K562 (cell line): Measurements from ENCODE around the gene SUCO. TPM values are rescaled to one million over a fixed set of nuclear protein-coding genes. Genes with fewer than 3 reads are reported as not detected.

Experiments
- ATAC-seq: fragments of 200-7000 bp; cut with Tn5 transposase; 3 replicates; pipeline ENCODE4 v1.9.1; 2020; ENCODE audit warnings: moderate library complexity
- BruUV-seq: library from RNA; stranded (reverse); fragments of 400-500 nt; replicated peaks from 2 replicates; lab custom pipeline; 2021; lab: Mats Ljungman, UMichigan
- CTCF ChIA-PET: fragments of 300-600 bp; formaldehyde crosslinking; extraction: SDS; loops from one replicate; lab custom pipeline; 2021; ENCODE audit warnings: low intra/inter-chr PET ratio; lab: Yijun Ruan, JAX
- POLR2A ChIA-PET: fragments of 300-600, 350-650 bp; sonication (Branson Sonifier 250); formaldehyde crosslinking; extraction: SDS; loops from one replicate; lab custom pipeline; 2021; ENCODE audit warnings: antibody characterized with exemption, inconsistent platforms; lab: Yijun Ruan, JAX
- DNase-seq, 4 experiments: peaks; one replicate each; pipeline versions ENCODE4 v3.0.0 to v3.0.0-alpha.2; 2011 to 2018; ENCODE audit warnings: low spot score in 3 of 4, mixed read lengths in 3 of 4; ENCODE audit errors: extremely low read depth in 1 of 4
- FAIRE-seq: peaks from 2 replicates; lab custom pipeline; 2011; peaks lifted over from hg19 to GRCh38; lab: Jason Lieb, UNC
- H2AFZ ChIP-seq: 2 replicates; pipeline ENCODE4 v1.6.0; 2011; ENCODE audit warnings: low read depth, low read length, control low read depth, inconsistent platforms
- H3K27ac ChIP-seq: fragments of 200-600 bp; 3 replicates; pipeline ENCODE4 v1.8.0; 2011; ENCODE audit warnings: low read depth, mild to moderate bottlenecking, control low read depth, inconsistent platforms, low read length, moderate library complexity, mixed read lengths; ENCODE audit errors: extremely low read depth
- H3K27me3 ChIP-seq, 2 experiments: fragments of 300-600 bp in 1 of 2; 2 replicates in 1 of 2; 3 replicates in 1 of 2; pipeline versions ENCODE4 v1.6.0 to v1.8.0; 2011; ENCODE audit warnings: inconsistent platforms in 2 of 2, low read length in 2 of 2, mild to moderate bottlenecking in 1 of 2, mixed read lengths in 1 of 2, moderate library complexity in 1 of 2; ENCODE audit not compliant: control insufficient read depth in 2 of 2, insufficient read depth in 2 of 2
- H3K36me3 ChIP-seq: fragments of 300-600 bp; 3 replicates; pipeline ENCODE4 v1.8.0; 2011; ENCODE audit warnings: mild to moderate bottlenecking, low read length, inconsistent platforms; ENCODE audit not compliant: control insufficient read depth, insufficient read depth
- H3K4me1 ChIP-seq, 2 experiments: fragments of 200-600 bp in 1 of 2; replicated peaks in 1 of 2; 2 replicates in 1 of 2; 3 replicates in 1 of 2; pipeline versions ENCODE4 v1.5.1 to v1.8.0; 2011; ENCODE audit warnings: inconsistent platforms in 2 of 2, low read length in 2 of 2, mild to moderate bottlenecking in 1 of 2, mixed read lengths in 1 of 2, moderate library complexity in 1 of 2; ENCODE audit not compliant: control insufficient read depth in 2 of 2, insufficient read depth in 2 of 2
- H3K4me2 ChIP-seq: 2 replicates; pipeline ENCODE4 v1.6.1; 2011; ENCODE audit warnings: low read length, control low read depth, inconsistent platforms, mixed read lengths; ENCODE audit not compliant: insufficient read depth
- H3K4me3 ChIP-seq: fragments of 200-600 bp; sonication (generic), shearing (Covaris generic); 2 replicates; pipeline ENCODE4 v1.5.1; 2016; ENCODE audit warnings: control low read depth, inconsistent platforms
- H3K79me2 ChIP-seq: fragments of 200-600 bp; 3 replicates; pipeline ENCODE4 v1.8.0; 2011; ENCODE audit warnings: low read length, inconsistent platforms; ENCODE audit not compliant: control insufficient read depth, insufficient read depth
- H3K9ac ChIP-seq, 2 experiments: 2 replicates each; pipeline versions ENCODE4 v1.6.0 to v1.6.1; 2011; ENCODE audit warnings: low read depth in 2 of 2, low read length in 2 of 2, control low read depth in 1 of 2, inconsistent platforms in 1 of 2, mild to moderate bottlenecking in 1 of 2, mixed read lengths in 1 of 2; ENCODE audit not compliant: insufficient read depth in 1 of 2
- H3K9me1 ChIP-seq: one replicate; pipeline ENCODE4 v1.6.0; 2011; ENCODE audit warnings: inconsistent platforms, mild to moderate bottlenecking, low read length, moderate library complexity; ENCODE audit not compliant: control insufficient read depth, insufficient read depth
- H3K9me3 ChIP-seq: replicated peaks from 2 replicates; pipeline ENCODE4 v1.5.1; 2011; ENCODE audit warnings: low read depth, low read length, inconsistent platforms; ENCODE audit not compliant: control insufficient read depth, insufficient read depth
- H4K20me1 ChIP-seq: replicated peaks from 2 replicates; pipeline ENCODE4 v1.6.1; 2011; ENCODE audit warnings: low read length, inconsistent platforms, mixed read lengths; ENCODE audit not compliant: control insufficient read depth, insufficient read depth
- ATF7 ChIP-seq: fragments of 450-650 bp; IDR thresholded peaks from 2 replicates; pipeline ENCODE4 v1.7.1; 2014; ENCODE audit warnings: mild to moderate bottlenecking, moderate library complexity
- HSF4 ChIP-seq: fragments of 250-450 bp; sonication (Bioruptor Pico); IDR thresholded peaks from 2 replicates; pipeline ENCODE4 v2.1.2; 2022; ENCODE audit warnings: mild to moderate bottlenecking, moderate library complexity, borderline replicate concordance
- MAZ ChIP-seq, 2 experiments: fragments of 450-650 bp in 1 of 2; sonication (generic) in 1 of 2; formaldehyde crosslinking; IDR thresholded peaks in 1 of 2; conservative IDR thresholded peaks in 1 of 2; 2 replicates each; pipeline versions ENCODE4 v1.4.0 to v1.5.0; 2020; ENCODE audit warnings: mild to moderate bottlenecking in 1 of 2, missing genetic modification reagents in 1 of 2
- NRF1 ChIP-seq, 2 experiments: fragments of 450-650 bp; IDR thresholded peaks in 1 of 2; conservative IDR thresholded peaks in 1 of 2; 2 replicates each; pipeline ENCODE4 v1.6.1; 2014; ENCODE audit warnings: mild to moderate bottlenecking in 2 of 2
- SMARCC2 ChIP-seq: fragments of 450-650 bp; IDR thresholded peaks from 2 replicates; pipeline ENCODE4 v1.6.1; 2017; ENCODE audit warnings: antibody characterized with exemption, moderate library complexity, mild to moderate bottlenecking, low read depth
- SOX6 ChIP-seq: fragments of 450-650 bp; IDR thresholded peaks from 2 replicates; pipeline ENCODE4 v1.6.1; 2014; ENCODE audit warnings: mild to moderate bottlenecking
- TEAD4 ChIP-seq, 2 experiments: sonication (generic) in 1 of 2; formaldehyde crosslinking in 1 of 2; IDR thresholded peaks; 2 replicates each; pipeline versions ENCODE4 v1.6.1 to v1.8.0; 2012 to 2022; ENCODE audit warnings: borderline replicate concordance in 1 of 2, inconsistent platforms in 1 of 2, low read length in 1 of 2, mild to moderate bottlenecking in 1 of 2, missing genetic modification reagents in 1 of 2
- WGBS: fragments of 100-300 bp; shearing (Covaris generic); methylation state at CpG from one replicate; pipeline ENCODE4 v1.1.6; 2016; ENCODE audit warnings: low coverage, mixed read lengths; ENCODE audit not compliant: insufficient coverage; ENCODE audit errors: missing lambda C conversion rate; 5-methylcytosine and 5-hydroxymethylcytosine counted together
- in situ Hi-C: fragments of 300-500 bp; cut with MboI; formaldehyde crosslinking; loops from 4 replicates; pipeline ENCODE4 v1.15.0; 2018; ENCODE audit warnings: inconsistent platforms, mixed read lengths
- intact Hi-C: fragments of 100-400 bp; cut with micrococcal nuclease; formaldehyde crosslinking; loops from 2 replicates; pipeline ENCODE4 v1.14.2; 2022
- polyA plus RNA-seq, 8 experiments: library from polyadenylated mRNA; depleted of rRNA in 4 of 8; stranded (reverse) in 5 of 8; unstranded in 3 of 8; fragments of >200 nt; fragmentation: Nextera tagmentation in 2 of 8; fragmentation: Illumina TruSeq in 1 of 8; extraction: Ambion mirVana in 2 of 8; extraction: Trizol in 1 of 8; gene quantifications; 2 replicates each; pipeline versions ENCODE4 v1.2.1 to v1.2.3, GENCODE V29; 2011 to 2014; ENCODE audit warnings: inconsistent platforms in 1 of 8, missing spikeins in 1 of 8
- total RNA-seq, 7 experiments: library from RNA; depleted of rRNA in 6 of 7; stranded (reverse); fragments of >200 nt in 6 of 7; fragmentation: Illumina TruSeq in 2 of 7; extraction: Trizol in 2 of 7; gene quantifications; 2 replicates each; pipeline versions ENCODE4 v1.2.1 to v1.2.3, GENCODE V29; 2011 to 2021; ENCODE audit warnings: low replicate concordance in 1 of 7

The SUCO gene
- total and polyA plus RNA-seq, 9 of the 15 experiments (the other 6 are each of a cell fraction or from before 2014, with no cell fraction given): 2.5 to 20.6 (median 14.3) TPM

DNA sequence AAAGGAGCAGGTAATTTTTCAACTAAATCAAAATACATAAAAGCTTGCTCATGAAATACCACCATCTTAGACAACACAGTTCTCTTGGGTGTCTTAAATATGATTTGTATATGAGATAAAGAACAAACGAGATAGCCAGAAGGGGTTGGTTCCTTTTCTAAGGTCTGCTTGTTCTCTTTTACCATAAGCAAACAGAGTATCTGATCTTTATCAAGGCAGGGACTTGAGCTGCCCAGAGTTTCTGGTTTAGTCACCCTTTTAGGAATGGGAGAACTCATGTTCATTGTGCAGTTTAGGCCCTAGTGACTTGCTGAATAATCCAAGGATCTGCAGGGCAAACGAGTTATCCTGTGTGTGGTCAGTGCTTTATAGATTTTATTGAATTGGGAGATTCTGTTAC, 3.0 kb upstream of the SUCO start (continued):
- TF ChIP-seq SMARCC2 (0 out of 2 replicates have a peak, but pooled peaks have one; percentile 25), NRF1 (conservative IDR thresholded peaks at IDR 0.05 in 1 of 2, IDR thresholded peaks at IDR 0.05 in 1 of 2) (peak in 1 of 2 experiments; percentile 46; a peak in 2 of 4 replicates), SOX6 (peak; percentile 61; the same call in 1 of the 2 replicates), ATF7 (peak; percentile 52; the same call in 1 of the 2 replicates), TEAD4 (IDR thresholded peaks at IDR 0.05; ENCODE audit: low read length) (peak; percentile 59; the same call in 1 of the 2 replicates), TEAD4 (CRISPR knock-in tag; IDR thresholded peaks at IDR 0.05; ENCODE audit: borderline replicate concordance) (no peak), MAZ (CRISPR knock-in tag; conservative IDR thresholded peaks at IDR 0.05 in 1 of 2, IDR thresholded peaks at IDR 0.05 in 1 of 2) (peak in 1 of 2 experiments; percentile 35; a peak in 1 of 4 replicates), HSF4 (CRISPR knock-in tag) (peak; percentile 48; the same call in 1 of the 2 replicates)

DNA sequence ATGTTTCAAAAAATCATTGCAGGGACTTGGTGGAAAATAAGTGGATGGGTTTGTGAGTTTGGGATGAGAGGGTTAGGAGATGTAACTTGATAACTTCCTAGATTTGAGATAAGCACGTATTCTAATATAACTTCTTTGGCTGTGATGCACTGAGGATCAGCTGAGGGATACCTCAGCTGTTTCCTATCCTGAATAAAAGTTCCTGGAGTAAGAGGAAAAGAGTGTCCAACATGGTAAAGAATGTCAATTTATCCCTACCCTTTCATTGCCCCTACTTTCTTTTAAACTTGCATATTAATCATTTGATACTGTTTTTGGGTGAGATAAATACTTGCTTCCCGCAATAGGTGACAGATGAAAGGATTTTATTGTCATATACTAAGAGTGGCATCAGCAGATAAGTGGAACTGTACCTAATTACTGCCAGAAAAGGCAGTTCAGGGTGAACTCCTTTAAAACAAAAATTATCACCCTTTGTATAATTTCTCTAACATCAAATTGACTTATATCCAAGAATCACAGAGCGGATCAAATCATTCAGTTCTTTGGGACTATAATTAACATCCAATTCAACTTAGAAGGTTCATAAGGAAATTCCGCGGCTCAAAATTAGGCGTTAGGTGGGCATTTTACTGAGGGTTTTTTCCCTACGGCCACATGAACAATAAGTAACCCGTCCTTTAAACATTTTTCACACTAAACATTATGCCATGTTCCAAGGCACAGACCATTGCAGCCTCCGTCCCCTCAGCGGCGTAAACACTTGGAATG, 1.4 kb upstream of the SUCO start:
- peak overlapping the region; percentile 100 for H2AFZ ChIP-seq
- peaks cover 3 to 39% of the 10 kb centered on the region in 2 experiments; a peak in 3 of 5 replicates for H3K4me1 ChIP-seq
- peak overlapping the region; percentile 89 to 96; a peak in 3 of 4 replicates for H3K9ac ChIP-seq
- DNase-seq: peak in 1 of 4 experiments; percentile 67
- H3K4me3 ChIP-seq: peak overlapping the region; percentile 59
- FAIRE-seq: no peak
- H3K27me3 ChIP-seq: no peaks in the 10 kb centered on the region
- H3K9me3 ChIP-seq: no peaks in the 10 kb centered on the region
- H3K9me1 ChIP-seq: no peaks in the 10 kb centered on the region
- TSS peak; percentile 97 for BruUV-seq
- WGBS: 2% methylated on average over 11 of the region's 11 CpGs
- ATAC-seq: no peak
- CTCF ChIA-PET: no interaction called here
- POLR2A ChIA-PET: interaction anchor here (0.9 to 3.4 kb wide), 16 partner anchors 11 to 188 kb away, joined by 3 to 37 read pairs (median 5); no protein-coding TSS in a partner anchor
- H3K4me2 ChIP-seq: peak overlapping the region; percentile 98
- H3K36me3 ChIP-seq: no peaks in the 10 kb centered on the region
- intact Hi-C loops: loop anchor here (1.0 to 2.0 kb wide), 2 partner anchors 81 to 187 kb away; no protein-coding TSS in a partner anchor
- peaks cover 7% of the 10 kb centered on the region; the same call in 1 of the 2 replicates for H4K20me1 ChIP-seq
- H3K27ac ChIP-seq: peak overlapping the region; percentile 99
- in situ Hi-C loops: no loop called here
- H3K79me2 ChIP-seq: peaks cover 35% of the 10 kb centered on the region
